K562 (cell line): Measurements from ENCODE around the gene MBNL1. TPM values are rescaled to one million over a fixed set of nuclear protein-coding genes. Genes with fewer than 3 reads are reported as not detected.

ENCODE experiments used
- BDP1 ChIP-seq: IDR thresholded peaks from 3 replicates; pipeline ENCODE4 v1.6.1; 2011; ENCODE audit not compliant: insufficient read length, insufficient read depth
- BRD9 ChIP-seq: fragments of 450-650 bp; IDR thresholded peaks from 2 replicates; pipeline ENCODE4 v1.6.1; 2018; ENCODE audit warnings: low read depth; ENCODE audit not compliant: partially characterized antibody
- FOXP1 ChIP-seq: sonication (generic); formaldehyde crosslinking; IDR thresholded peaks from 2 replicates; pipeline ENCODE4 v1.8.0; 2022; ENCODE audit warnings: mild to moderate bottlenecking, missing genetic modification reagents
- KDM4B ChIP-seq, 2 experiments: fragments of 450-650 bp in 1 of 2; sonication (generic) in 1 of 2; IDR thresholded peaks; 2 replicates each; pipeline ENCODE4 v1.6.1; 2016 to 2017; ENCODE audit warnings: borderline replicate concordance in 2 of 2, antibody characterized with exemption in 1 of 2, low read depth in 1 of 2, mild to moderate bottlenecking in 1 of 2
- MTA3 ChIP-seq: fragments of 450-650 bp; formaldehyde crosslinking; IDR thresholded peaks from 2 replicates; pipeline ENCODE4 v1.6.1; 2017; ENCODE audit warnings: mild to moderate bottlenecking, borderline replicate concordance
- MYC ChIP-seq, 2 experiments: fragments of 250-450 bp in 1 of 2; sonication (Bioruptor Pico) in 1 of 2; IDR thresholded peaks; 2 replicates each; pipeline versions ENCODE4 v1.5.1 to v1.6.1; 2012 to 2021; ENCODE audit warnings: low read depth in 2 of 2, borderline replicate concordance in 1 of 2, improper control_type of control experiment in 1 of 2, low read length in 1 of 2, mild to moderate bottlenecking in 1 of 2, moderate library complexity in 1 of 2
- POLR3G ChIP-seq: IDR thresholded peaks from 2 replicates; pipeline ENCODE4 v1.6.1; 2011; ENCODE audit not compliant: insufficient read length, insufficient replicate concordance; ENCODE audit errors: extremely low read depth
- RB1 ChIP-seq: fragments of 450-650 bp; IDR thresholded peaks from 2 replicates; pipeline ENCODE4 v1.6.1; 2017; ENCODE audit warnings: low read depth, mild to moderate bottlenecking
- SRSF1 ChIP-seq: fragments of 200-400 bp; formaldehyde crosslinking; IDR thresholded peaks from 2 replicates; pipeline ENCODE4 v1.6.1; 2017; ENCODE audit warnings: mild to moderate bottlenecking, low read depth, low read length, moderate library complexity
- ZSCAN32 ChIP-seq: fragments of 450-650 bp; formaldehyde crosslinking; IDR thresholded peaks from 2 replicates; pipeline ENCODE4 v1.4.0; 2020; ENCODE audit warnings: mild to moderate bottlenecking, moderate library complexity
- polyA plus RNA-seq, 8 experiments: library from polyadenylated mRNA; depleted of rRNA in 4 of 8; stranded (reverse) in 5 of 8; unstranded in 3 of 8; fragments of >200 nt; fragmentation: Nextera tagmentation in 2 of 8; fragmentation: Illumina TruSeq in 1 of 8; extraction: Ambion mirVana in 2 of 8; extraction: Trizol in 1 of 8; gene quantifications; 2 replicates each; pipeline versions ENCODE4 v1.2.1 to v1.2.3, GENCODE V29; 2011 to 2014; ENCODE audit warnings: inconsistent platforms in 1 of 8, missing spikeins in 1 of 8
- total RNA-seq, 7 experiments: library from RNA; depleted of rRNA in 6 of 7; stranded (reverse); fragments of >200 nt in 6 of 7; fragmentation: Illumina TruSeq in 2 of 7; extraction: Trizol in 2 of 7; gene quantifications; 2 replicates each; pipeline versions ENCODE4 v1.2.1 to v1.2.3, GENCODE V29; 2011 to 2021; ENCODE audit warnings: low replicate concordance in 1 of 7
- TF ChIP-seq, protein P1 (sequence below): fragments of 450-650 bp; IDR thresholded peaks from 2 replicates; pipeline ENCODE4 v1.6.1; 2016; ENCODE audit warnings: borderline replicate concordance
- TF ChIP-seq, protein P2 (sequence below): fragments of 250-450 bp; sonication (Bioruptor Pico); IDR thresholded peaks from 2 replicates; pipeline ENCODE4 v1.8.0; 2021; ENCODE audit warnings: moderate library complexity, mild to moderate bottlenecking, inconsistent platforms
- TF ChIP-seq, protein P3 (sequence below): fragments of 450-650 bp; formaldehyde crosslinking; IDR thresholded peaks from 2 replicates; pipeline ENCODE4 v1.4.0; 2022; ENCODE audit warnings: missing genetic modification characterization
- TF ChIP-seq, protein P4 (sequence below): sonication (generic); formaldehyde crosslinking; IDR thresholded peaks from 2 replicates; pipeline ENCODE4 v1.8.0; 2022; ENCODE audit warnings: mild to moderate bottlenecking, missing genetic modification reagents
- TF ChIP-seq, protein P5 (sequence below): fragments of 250-450 bp; sonication (Bioruptor Pico); IDR thresholded peaks from 2 replicates; pipeline ENCODE4 v1.9.0; 2021; ENCODE audit warnings: mild to moderate bottlenecking
- TF ChIP-seq, protein P6 (sequence below): sonication (generic); formaldehyde crosslinking; IDR thresholded peaks from 2 replicates; pipeline ENCODE4 v1.8.0; 2023; ENCODE audit warnings: missing genetic modification reagents, mild to moderate bottlenecking, borderline replicate concordance

The MBNL1 gene
- total and polyA plus RNA-seq, 9 of the 15 experiments (the other 6 are each of a cell fraction or from before 2014, with no cell fraction given): 70.3 to 243 (median 220) TPM

DNA sequence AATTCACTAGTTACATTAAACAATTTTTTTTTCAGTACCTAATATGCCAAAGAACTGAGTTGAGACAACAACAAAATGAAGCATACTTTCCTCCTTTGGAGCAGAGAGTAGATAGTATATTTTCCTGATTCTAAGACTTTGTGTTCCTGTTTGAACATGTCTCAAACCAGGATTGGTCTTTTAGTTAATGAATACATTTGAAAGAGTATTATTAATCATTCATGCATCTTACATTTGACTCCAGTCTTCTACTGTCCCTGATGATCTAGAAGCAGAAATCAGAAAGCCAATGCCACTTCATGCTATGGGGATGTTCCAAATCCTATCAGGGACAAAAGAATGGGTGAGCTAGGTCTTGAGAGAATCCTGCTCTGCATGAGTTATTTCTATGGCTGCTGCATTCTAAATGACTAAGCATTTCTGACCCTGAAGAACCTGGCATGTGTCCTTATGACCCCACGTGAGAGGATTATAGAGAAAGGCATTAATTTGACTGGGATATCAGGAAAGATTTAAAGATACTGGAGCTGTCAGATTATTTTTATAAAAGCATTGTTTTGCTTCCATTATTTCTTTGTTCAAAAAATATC lies 32.9 kb upstream of the MBNL1 start (continued):
- TF ChIP-seq, protein P1, sequence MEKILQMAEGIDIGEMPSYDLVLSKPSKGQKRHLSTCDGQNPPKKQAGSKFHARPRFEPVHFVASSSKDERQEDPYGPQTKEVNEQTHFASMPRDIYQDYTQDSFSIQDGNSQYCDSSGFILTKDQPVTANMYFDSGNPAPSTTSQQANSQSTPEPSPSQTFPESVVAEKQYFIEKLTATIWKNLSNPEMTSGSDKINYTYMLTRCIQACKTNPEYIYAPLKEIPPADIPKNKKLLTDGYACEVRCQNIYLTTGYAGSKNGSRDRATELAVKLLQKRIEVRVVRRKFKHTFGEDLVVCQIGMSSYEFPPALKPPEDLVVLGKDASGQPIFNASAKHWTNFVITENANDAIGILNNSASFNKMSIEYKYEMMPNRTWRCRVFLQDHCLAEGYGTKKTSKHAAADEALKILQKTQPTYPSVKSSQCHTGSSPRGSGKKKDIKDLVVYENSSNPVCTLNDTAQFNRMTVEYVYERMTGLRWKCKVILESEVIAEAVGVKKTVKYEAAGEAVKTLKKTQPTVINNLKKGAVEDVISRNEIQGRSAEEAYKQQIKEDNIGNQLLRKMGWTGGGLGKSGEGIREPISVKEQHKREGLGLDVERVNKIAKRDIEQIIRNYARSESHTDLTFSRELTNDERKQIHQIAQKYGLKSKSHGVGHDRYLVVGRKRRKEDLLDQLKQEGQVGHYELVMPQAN: no peak
- TF ChIP-seq MTA3 (peak; percentile 68; the same call in 1 of the 2 replicates), FOXP1 (no peak), SRSF1 (no peak), BDP1 (no peak), ZSCAN32 (CRISPR knock-in tag) (no peak), RB1 (no peak), POLR3G (no peak), MYC (IDR thresholded peaks at IDR 0.05; ENCODE audit: low read depth, low read length) (peak; percentile 34; the same call in 1 of the 2 replicates), MYC (CRISPR knock-in tag; IDR thresholded peaks at IDR 0.05; ENCODE audit: borderline replicate concordance, low read depth) (no peak), KDM4B (IDR thresholded peaks at IDR 0.05; ENCODE audit: borderline replicate concordance in 2 of 2, low read depth in 1 of 2) (no peak), BRD9 (peak; percentile 59)
- TF ChIP-seq, protein P2, sequence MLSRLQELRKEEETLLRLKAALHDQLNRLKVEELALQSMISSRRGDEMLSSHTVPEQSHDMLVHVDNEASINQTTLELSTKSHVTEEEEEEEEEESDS (CRISPR knock-in tag): no peak
- TF ChIP-seq, protein P3, sequence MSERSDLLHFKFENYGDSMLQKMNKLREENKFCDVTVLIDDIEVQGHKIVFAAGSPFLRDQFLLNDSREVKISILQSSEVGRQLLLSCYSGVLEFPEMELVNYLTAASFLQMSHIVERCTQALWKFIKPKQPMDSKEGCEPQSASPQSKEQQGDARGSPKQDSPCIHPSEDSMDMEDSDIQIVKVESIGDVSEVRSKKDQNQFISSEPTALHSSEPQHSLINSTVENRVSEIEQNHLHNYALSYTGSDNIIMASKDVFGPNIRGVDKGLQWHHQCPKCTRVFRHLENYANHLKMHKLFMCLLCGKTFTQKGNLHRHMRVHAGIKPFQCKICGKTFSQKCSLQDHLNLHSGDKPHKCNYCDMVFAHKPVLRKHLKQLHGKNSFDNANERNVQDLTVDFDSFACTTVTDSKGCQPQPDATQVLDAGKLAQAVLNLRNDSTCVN (CRISPR knock-in tag): no peak
- TF ChIP-seq, protein P4, sequence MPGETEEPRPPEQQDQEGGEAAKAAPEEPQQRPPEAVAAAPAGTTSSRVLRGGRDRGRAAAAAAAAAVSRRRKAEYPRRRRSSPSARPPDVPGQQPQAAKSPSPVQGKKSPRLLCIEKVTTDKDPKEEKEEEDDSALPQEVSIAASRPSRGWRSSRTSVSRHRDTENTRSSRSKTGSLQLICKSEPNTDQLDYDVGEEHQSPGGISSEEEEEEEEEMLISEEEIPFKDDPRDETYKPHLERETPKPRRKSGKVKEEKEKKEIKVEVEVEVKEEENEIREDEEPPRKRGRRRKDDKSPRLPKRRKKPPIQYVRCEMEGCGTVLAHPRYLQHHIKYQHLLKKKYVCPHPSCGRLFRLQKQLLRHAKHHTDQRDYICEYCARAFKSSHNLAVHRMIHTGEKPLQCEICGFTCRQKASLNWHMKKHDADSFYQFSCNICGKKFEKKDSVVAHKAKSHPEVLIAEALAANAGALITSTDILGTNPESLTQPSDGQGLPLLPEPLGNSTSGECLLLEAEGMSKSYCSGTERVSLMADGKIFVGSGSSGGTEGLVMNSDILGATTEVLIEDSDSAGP: no peak
- TF ChIP-seq, protein P5, sequence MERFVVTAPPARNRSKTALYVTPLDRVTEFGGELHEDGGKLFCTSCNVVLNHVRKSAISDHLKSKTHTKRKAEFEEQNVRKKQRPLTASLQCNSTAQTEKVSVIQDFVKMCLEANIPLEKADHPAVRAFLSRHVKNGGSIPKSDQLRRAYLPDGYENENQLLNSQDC (CRISPR knock-in tag): no peak
- TF ChIP-seq, protein P6, sequence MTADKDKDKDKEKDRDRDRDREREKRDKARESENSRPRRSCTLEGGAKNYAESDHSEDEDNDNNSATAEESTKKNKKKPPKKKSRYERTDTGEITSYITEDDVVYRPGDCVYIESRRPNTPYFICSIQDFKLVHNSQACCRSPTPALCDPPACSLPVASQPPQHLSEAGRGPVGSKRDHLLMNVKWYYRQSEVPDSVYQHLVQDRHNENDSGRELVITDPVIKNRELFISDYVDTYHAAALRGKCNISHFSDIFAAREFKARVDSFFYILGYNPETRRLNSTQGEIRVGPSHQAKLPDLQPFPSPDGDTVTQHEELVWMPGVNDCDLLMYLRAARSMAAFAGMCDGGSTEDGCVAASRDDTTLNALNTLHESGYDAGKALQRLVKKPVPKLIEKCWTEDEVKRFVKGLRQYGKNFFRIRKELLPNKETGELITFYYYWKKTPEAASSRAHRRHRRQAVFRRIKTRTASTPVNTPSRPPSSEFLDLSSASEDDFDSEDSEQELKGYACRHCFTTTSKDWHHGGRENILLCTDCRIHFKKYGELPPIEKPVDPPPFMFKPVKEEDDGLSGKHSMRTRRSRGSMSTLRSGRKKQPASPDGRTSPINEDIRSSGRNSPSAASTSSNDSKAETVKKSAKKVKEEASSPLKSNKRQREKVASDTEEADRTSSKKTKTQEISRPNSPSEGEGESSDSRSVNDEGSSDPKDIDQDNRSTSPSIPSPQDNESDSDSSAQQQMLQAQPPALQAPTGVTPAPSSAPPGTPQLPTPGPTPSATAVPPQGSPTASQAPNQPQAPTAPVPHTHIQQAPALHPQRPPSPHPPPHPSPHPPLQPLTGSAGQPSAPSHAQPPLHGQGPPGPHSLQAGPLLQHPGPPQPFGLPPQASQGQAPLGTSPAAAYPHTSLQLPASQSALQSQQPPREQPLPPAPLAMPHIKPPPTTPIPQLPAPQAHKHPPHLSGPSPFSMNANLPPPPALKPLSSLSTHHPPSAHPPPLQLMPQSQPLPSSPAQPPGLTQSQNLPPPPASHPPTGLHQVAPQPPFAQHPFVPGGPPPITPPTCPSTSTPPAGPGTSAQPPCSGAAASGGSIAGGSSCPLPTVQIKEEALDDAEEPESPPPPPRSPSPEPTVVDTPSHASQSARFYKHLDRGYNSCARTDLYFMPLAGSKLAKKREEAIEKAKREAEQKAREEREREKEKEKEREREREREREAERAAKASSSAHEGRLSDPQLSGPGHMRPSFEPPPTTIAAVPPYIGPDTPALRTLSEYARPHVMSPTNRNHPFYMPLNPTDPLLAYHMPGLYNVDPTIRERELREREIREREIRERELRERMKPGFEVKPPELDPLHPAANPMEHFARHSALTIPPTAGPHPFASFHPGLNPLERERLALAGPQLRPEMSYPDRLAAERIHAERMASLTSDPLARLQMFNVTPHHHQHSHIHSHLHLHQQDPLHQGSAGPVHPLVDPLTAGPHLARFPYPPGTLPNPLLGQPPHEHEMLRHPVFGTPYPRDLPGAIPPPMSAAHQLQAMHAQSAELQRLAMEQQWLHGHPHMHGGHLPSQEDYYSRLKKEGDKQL (CRISPR knock-in tag): no peak
